Measurements from ENCODE around the gene CITED4.

- no peak for TF ChIP-seq CTCF (IDR thresholded peaks at IDR 0.05; ENCODE audit: low read depth, low read length)
- no peak for TF ChIP-seq POLR2A (IDR thresholded peaks at IDR 0.05; ENCODE audit: extremely low read depth, insufficient read length)
- TF ChIP-seq MYC (IDR thresholded peaks at IDR 0.05; ENCODE audit: low read depth, low read length), result no peak
- TF ChIP-seq MAX (IDR thresholded peaks at IDR 0.05; ENCODE audit: low read depth, low read length), result no peak
These were observed 31.8 kb upstream of the CITED4 start for GRCh38 chr1:40893946-40894345.
